Measurements from ENCODE around the gene SMIM26. TPM values are rescaled to one million over a fixed set of nuclear protein-coding genes. Genes with fewer than 3 reads are reported as not detected.
A peak's percentile ranks its signal among the peaks of the same experiment; 100 is the strongest.

SMIM26 gene
- total and polyA plus RNA-seq, 7 donors, result 107 to 273 (median 163) TPM

GRCh38 chr20:18585134-18585533 lies 17.9 kb downstream of the SMIM26 start:
- no peaks in the 10 kb centered on the region for H3K27me3 ChIP-seq (ENCODE audit: insufficient read depth in 3 of 3, low read length in 2 of 3)
- 83 to 92% (median 87%) methylated on average over 2 of the region's 2 CpGs for WGBS, 3 donors
- no peak for TF ChIP-seq CTCF (IDR thresholded peaks at IDR 0.05)
- H3K9me3 ChIP-seq, result no peaks in the 10 kb centered on the region
- ATAC-seq (no peak), DNase-seq (no peak)
- H3K4me3 ChIP-seq, result no peak overlapping the region
- H3K36me3 ChIP-seq (ENCODE audit: insufficient read depth in 1 of 2, low read depth in 1 of 2), result no peaks in the 10 kb centered on the region
- H3K4me1 ChIP-seq, result peaks cover 8% of the 10 kb centered on the region
- intact Hi-C loops (cut with DNase I), result loop anchor here in 1 of 2 donors (5.0 kb wide), 1 partner anchor 207 kb away; no protein-coding TSS in a partner anchor
- H3K27ac ChIP-seq, result no peak overlapping the region

GRCh38 chr20:18587665-18588573 lies 20.7 kb downstream of the SMIM26 start, which contains the start of gene DTD1:
TSS of gene DTD1 (plus strand) at chr20:18588054. CDS start at chr20:18588073, 19 bp downstream.
- intact Hi-C loops (cut with DNase I), result loop anchor here in 1 of 2 donors (5.0 kb wide), 1 partner anchor 204 kb away; no protein-coding TSS in a partner anchor
- 0% methylated on average over 43 to 88 of the region's 88 CpGs for WGBS, 3 donors
- peak; percentile 65 for TF ChIP-seq CTCF (IDR thresholded peaks at IDR 0.05)

GRCh38 chr20:18588574-18588933 lies 21.3 kb downstream of the SMIM26 start:
- ATAC-seq, result no peak
- Histone ChIP-seq H3K27me3 (ENCODE audit: insufficient read depth in 3 of 3, low read length in 2 of 3) (no peaks in the 10 kb centered on the region), H3K4me1 (peaks cover 8% of the 10 kb centered on the region), H3K9me3 (no peaks in the 10 kb centered on the region), H3K36me3 (ENCODE audit: insufficient read depth in 1 of 2, low read depth in 1 of 2) (peaks cover 0 to 3% of the 10 kb centered on the region in 2 donors), H3K4me3 (peak overlapping the region; percentile 94), H3K27ac (peak overlapping the region; percentile 83)
- intact Hi-C loops (cut with DNase I), result loop anchor here in 1 of 2 donors (5.0 kb wide), 1 partner anchor 204 kb away; no protein-coding TSS in a partner anchor
- no peak for DNase-seq
- WGBS, 3 donors, result 7 to 12% (median 10%) methylated on average over 18 of the region's 18 CpGs
- no peak for TF ChIP-seq CTCF (IDR thresholded peaks at IDR 0.05)

More at GRCh38 chr20:18587665-18588573, 20.7 kb downstream of the SMIM26 start, which contains the start of gene DTD1:
- ATAC-seq, result peak; percentile 96 to 98 (median 98)
- peak within 1 kb of the TSS; percentile 83 for H3K27ac ChIP-seq
- H3K4me3 ChIP-seq, result peak within 1 kb of the TSS; percentile 94
- peak; percentile 96 to 98 for DNase-seq
- H3K9me3 ChIP-seq, result no peaks in the 10 kb centered on the region
- no peaks in the 10 kb centered on the region for H3K36me3 ChIP-seq (ENCODE audit: insufficient read depth in 1 of 2, low read depth in 1 of 2)
- H3K4me1 ChIP-seq, result peaks cover 8% of the 10 kb centered on the region
- no peaks in the 10 kb centered on the region for H3K27me3 ChIP-seq (ENCODE audit: insufficient read depth in 3 of 3, low read length in 2 of 3)

GRCh38 chr20:18589941-18590674 lies 22.9 kb downstream of the SMIM26 start:
- Histone ChIP-seq H3K27me3 (ENCODE audit: insufficient read depth in 3 of 3, low read length in 2 of 3) (no peaks in the 10 kb centered on the region), H3K4me3 (no peak overlapping the region), H3K4me1 (peaks cover 8% of the 10 kb centered on the region), H3K36me3 (ENCODE audit: insufficient read depth in 1 of 2, low read depth in 1 of 2) (peaks cover 0 to 18% of the 10 kb centered on the region in 2 donors), H3K27ac (no peak overlapping the region), H3K9me3 (no peaks in the 10 kb centered on the region)
- intact Hi-C loops (cut with DNase I), result loop anchor here in 1 of 2 donors (5.0 kb wide), 1 partner anchor 202 kb away; no protein-coding TSS in a partner anchor
- 90 to 93% (median 92%) methylated on average over 8 of the region's 8 CpGs for WGBS, 3 donors
- ATAC-seq, result no peak
- DNase-seq, result no peak
- TF ChIP-seq CTCF (IDR thresholded peaks at IDR 0.05), result no peak

Data from psoas muscle (tissue), 8 donors.